Naive B cell (primary cell): ENCODE data around the gene UGT8. TPM values are rescaled to one million over a fixed set of nuclear protein-coding genes. Genes with fewer than 3 reads are reported as not detected.
A peak's percentile ranks its signal among the peaks of the same experiment; 100 is the strongest.

Experiments used
- ATAC-seq, 2 donors: fragments of 150-1000 bp; cut with Tn5 transposase; 2 replicates each; pipeline ENCODE4 v1.10.0; 2021; ENCODE audit warnings: low read depth in 2 of 2, mild to moderate bottlenecking in 2 of 2, moderate library complexity in 2 of 2
- DNase-seq: peaks from one replicate; pipeline ENCODE4 v3.0.0; 2022
- H3K27ac Mint-ChIP-seq, 6 donors: one replicate each; pipeline ENCODE4 v1.8.0; 2020 to 2022; ENCODE audit warnings: mild to moderate bottlenecking in 6 of 6, mixed read lengths in 6 of 6, moderate library complexity in 5 of 6, inconsistent platforms in 2 of 6
- H3K27me3 Mint-ChIP-seq, 3 donors: one replicate each; pipeline ENCODE4 v1.8.0; 2021 to 2022; ENCODE audit warnings: mixed read lengths in 3 of 3, mild to moderate bottlenecking in 1 of 3
- H3K36me3 Mint-ChIP-seq, 2 donors: one replicate each; pipeline ENCODE4 v1.8.0; 2020 to 2022; ENCODE audit warnings: mixed read lengths in 2 of 2, inconsistent platforms in 1 of 2, mild to moderate bottlenecking in 1 of 2
- H3K4me1 Mint-ChIP-seq, 3 donors: one replicate each; pipeline ENCODE4 v1.8.0; 2020 to 2022; ENCODE audit warnings: mixed read lengths in 3 of 3, inconsistent platforms in 1 of 3, mild to moderate bottlenecking in 1 of 3, moderate library complexity in 1 of 3
- H3K4me3 Mint-ChIP-seq, 8 donors: one replicate each; pipeline ENCODE4 v1.8.0; 2020 to 2022; ENCODE audit warnings: mild to moderate bottlenecking in 8 of 8, mixed read lengths in 8 of 8, moderate library complexity in 8 of 8, inconsistent platforms in 2 of 8
- H3K9me3 Mint-ChIP-seq, 7 donors: one replicate each; pipeline ENCODE4 v1.8.0; 2020 to 2022; ENCODE audit warnings: mixed read lengths in 7 of 7, mild to moderate bottlenecking in 5 of 7, inconsistent platforms in 2 of 7, moderate library complexity in 1 of 7
- polyA plus RNA-seq, 6 donors: library from polyadenylated mRNA; unstranded; fragments of 300-500 nt; fragmentation: Illumina TruSeq; gene quantifications; one replicate each; pipeline ENCODE4 v1.2.3, GENCODE V29; 2021; ENCODE audit warnings: low read depth in 6 of 6

Gene UGT8
- polyA plus RNA-seq, 6 donors from 2014 or later = 9.7 to 14.1 (median 11.5) TPM

GRCh38 chr4:114677346-114677979 is 78.9 kb downstream of the UGT8 start:
- ATAC-seq = no peak
- H3K36me3 Mint-ChIP-seq = peaks cover 8 to 10% of the 10 kb centered on the region in 2 donors
- H3K27ac Mint-ChIP-seq = peak overlapping the region in 1 of 6 donors; percentile 30
- H3K9me3 Mint-ChIP-seq = no peaks in the 10 kb centered on the region
- no peaks in the 10 kb centered on the region for H3K27me3 Mint-ChIP-seq
- DNase-seq = no peak
- no peaks in the 10 kb centered on the region for H3K4me1 Mint-ChIP-seq
- no peak overlapping the region for H3K4me3 Mint-ChIP-seq

- DNase-seq (no peak), ATAC-seq (no peak)
- H3K4me3 Mint-ChIP-seq = no peak overlapping the region
- peaks cover 7% of the 10 kb centered on the region in 2 donors for H3K36me3 Mint-ChIP-seq
- no peak overlapping the region for H3K27ac Mint-ChIP-seq
- H3K4me1 Mint-ChIP-seq = peaks cover 0 to 12% (median 0%) of the 10 kb centered on the region in 3 donors
- H3K9me3 Mint-ChIP-seq = no peaks in the 10 kb centered on the region
- no peaks in the 10 kb centered on the region for H3K27me3 Mint-ChIP-seq
These were observed 85.9 kb downstream of the UGT8 start for GRCh38 chr4:114684462-114684861.

GRCh38 chr4:114688059-114688458 is 89.5 kb downstream of the UGT8 start:
- Mint-ChIP-seq H3K27me3 (no peaks in the 10 kb centered on the region), H3K27ac (no peak overlapping the region), H3K4me3 (no peak overlapping the region), H3K9me3 (no peaks in the 10 kb centered on the region), H3K36me3 (peaks cover 7 to 8% of the 10 kb centered on the region in 2 donors), H3K4me1 (peaks cover 0 to 25% (median 15%) of the 10 kb centered on the region in 3 donors)
- ATAC-seq (no peak), DNase-seq (no peak)

GRCh38 chr4:114690571-114690970 is 92.0 kb downstream of the UGT8 start:
- Mint-ChIP-seq H3K27ac (no peak overlapping the region), H3K4me1 (peaks cover 0 to 25% (median 15%) of the 10 kb centered on the region in 3 donors), H3K27me3 (no peaks in the 10 kb centered on the region), H3K4me3 (no peak overlapping the region), H3K9me3 (no peaks in the 10 kb centered on the region), H3K36me3 (peaks cover 7 to 12% of the 10 kb centered on the region in 2 donors)
- no peak for DNase-seq
- no peak for ATAC-seq

GRCh38 chr4:114691865-114692264 is 93.3 kb downstream of the UGT8 start:
- peak overlapping the region in 3 of 6 donors; percentile 23 to 36 (median 29) for H3K27ac Mint-ChIP-seq
- H3K4me1 Mint-ChIP-seq = peaks cover 0 to 18% (median 15%) of the 10 kb centered on the region in 3 donors
- peaks cover 7 to 12% of the 10 kb centered on the region in 2 donors for H3K36me3 Mint-ChIP-seq
- DNase-seq = no peak
- no peaks in the 10 kb centered on the region for H3K27me3 Mint-ChIP-seq
- H3K4me3 Mint-ChIP-seq = no peak overlapping the region
- H3K9me3 Mint-ChIP-seq = no peaks in the 10 kb centered on the region
- no peak for ATAC-seq

DNA sequence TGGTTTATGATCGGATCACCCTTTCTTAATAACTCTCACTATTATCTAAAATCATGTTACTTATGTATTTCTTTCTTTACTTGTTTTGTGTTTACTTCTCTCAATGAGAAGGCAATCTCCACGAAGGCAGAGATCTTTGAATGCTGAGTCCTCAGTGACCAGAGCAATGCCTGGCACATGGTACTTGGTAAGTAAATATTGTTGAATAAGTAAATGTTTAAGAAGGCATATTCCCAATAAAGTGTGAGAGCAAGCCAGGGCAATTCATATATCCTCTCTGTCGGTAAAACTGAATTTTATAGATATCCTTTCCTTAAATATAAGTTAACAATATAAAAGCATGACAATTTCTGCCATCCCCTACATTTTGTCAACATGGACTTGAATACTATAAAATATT is 94.4 kb downstream of the UGT8 start:
- no peaks in the 10 kb centered on the region for H3K27me3 Mint-ChIP-seq
- no peak for DNase-seq
- ATAC-seq = no peak
- H3K4me3 Mint-ChIP-seq = no peak overlapping the region
- H3K36me3 Mint-ChIP-seq = peaks cover 4 to 12% of the 10 kb centered on the region in 2 donors
- H3K4me1 Mint-ChIP-seq = peaks cover 0 to 15% (median 15%) of the 10 kb centered on the region in 3 donors
- H3K9me3 Mint-ChIP-seq = no peaks in the 10 kb centered on the region
- peak overlapping the region in 1 of 6 donors; percentile 3 for H3K27ac Mint-ChIP-seq

- Mint-ChIP-seq H3K27ac (no peak overlapping the region), H3K9me3 (no peaks in the 10 kb centered on the region), H3K4me3 (no peak overlapping the region), H3K36me3 (peaks cover 0 to 11% of the 10 kb centered on the region in 2 donors), H3K4me1 (peaks cover 0 to 15% (median 13%) of the 10 kb centered on the region in 3 donors), H3K27me3 (no peaks in the 10 kb centered on the region)
- ATAC-seq (no peak), DNase-seq (peak; percentile 20)
These were observed 96.2 kb downstream of the UGT8 start for GRCh38 chr4:114694770-114695169.

DNA sequence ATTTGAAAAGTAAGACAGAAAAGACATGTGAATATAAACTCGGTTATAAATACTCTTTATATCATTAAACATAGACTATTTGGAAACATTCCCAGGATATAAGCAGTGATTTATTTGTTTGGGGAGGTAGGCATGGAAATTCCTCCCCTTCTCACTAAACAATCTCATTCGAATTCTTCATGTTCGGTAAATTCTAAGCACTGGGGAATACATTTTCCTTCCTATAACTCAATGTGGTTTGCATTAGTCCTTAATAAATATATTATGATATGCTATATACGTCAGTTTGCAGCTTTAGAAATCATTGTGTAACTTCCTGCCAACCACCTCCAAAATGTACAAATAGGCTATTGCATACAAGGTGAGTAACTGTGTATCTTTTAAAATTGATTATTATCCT is 99.6 kb downstream of the UGT8 start:
- no peak for ATAC-seq
- Mint-ChIP-seq H3K27me3 (no peaks in the 10 kb centered on the region), H3K27ac (no peak overlapping the region), H3K36me3 (peaks cover 0 to 8% of the 10 kb centered on the region in 2 donors), H3K9me3 (no peaks in the 10 kb centered on the region), H3K4me1 (no peaks in the 10 kb centered on the region), H3K4me3 (no peak overlapping the region)
- DNase-seq = no peak

- H3K27me3 Mint-ChIP-seq = no peaks in the 10 kb centered on the region
- H3K36me3 Mint-ChIP-seq = peaks cover 0 to 4% of the 10 kb centered on the region in 2 donors
- no peak for DNase-seq
- H3K27ac Mint-ChIP-seq = no peak overlapping the region
- no peaks in the 10 kb centered on the region for H3K4me1 Mint-ChIP-seq
- no peak for ATAC-seq
- no peak overlapping the region for H3K4me3 Mint-ChIP-seq
- no peaks in the 10 kb centered on the region for H3K9me3 Mint-ChIP-seq
These were observed 102.9 kb downstream of the UGT8 start for GRCh38 chr4:114701491-114701890.

- ATAC-seq (no peak), DNase-seq (no peak)
- Mint-ChIP-seq H3K9me3 (no peaks in the 10 kb centered on the region), H3K4me1 (no peaks in the 10 kb centered on the region), H3K27me3 (peaks cover 0 to 4% (median 0%) of the 10 kb centered on the region in 3 donors), H3K4me3 (no peak overlapping the region), H3K36me3 (no peaks in the 10 kb centered on the region), H3K27ac (no peak overlapping the region)
These were observed 118.8 kb downstream of the UGT8 start for GRCh38 chr4:114717432-114717831.

DNA sequence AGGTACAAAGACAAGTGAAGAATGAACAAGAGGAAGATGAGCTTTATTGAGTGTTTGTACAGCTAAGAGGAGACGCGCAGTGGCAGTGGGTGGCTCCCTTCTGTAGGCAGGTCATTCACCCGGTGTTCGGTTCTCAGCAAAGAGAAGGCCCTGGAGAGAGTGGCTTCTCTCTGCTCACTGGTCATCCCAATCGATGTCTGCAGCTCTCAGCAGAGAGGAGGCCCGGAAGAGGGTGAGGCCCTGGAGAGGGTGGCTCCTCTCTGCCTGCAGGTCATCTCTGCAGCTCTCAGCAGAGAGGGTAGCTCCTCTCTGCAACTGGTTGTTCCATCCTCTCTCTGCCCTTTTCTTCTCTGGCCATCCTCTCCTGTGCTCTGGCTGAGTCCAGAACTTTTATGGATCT is 126.5 kb downstream of the UGT8 start:
- Mint-ChIP-seq H3K36me3 (peaks cover 0 to 9% of the 10 kb centered on the region in 2 donors), H3K4me3 (no peak overlapping the region), H3K27me3 (peaks cover 0 to 4% (median 0%) of the 10 kb centered on the region in 3 donors), H3K27ac (no peak overlapping the region), H3K4me1 (no peaks in the 10 kb centered on the region), H3K9me3 (no peaks in the 10 kb centered on the region)
- DNase-seq = no peak
- no peak for ATAC-seq

DNA sequence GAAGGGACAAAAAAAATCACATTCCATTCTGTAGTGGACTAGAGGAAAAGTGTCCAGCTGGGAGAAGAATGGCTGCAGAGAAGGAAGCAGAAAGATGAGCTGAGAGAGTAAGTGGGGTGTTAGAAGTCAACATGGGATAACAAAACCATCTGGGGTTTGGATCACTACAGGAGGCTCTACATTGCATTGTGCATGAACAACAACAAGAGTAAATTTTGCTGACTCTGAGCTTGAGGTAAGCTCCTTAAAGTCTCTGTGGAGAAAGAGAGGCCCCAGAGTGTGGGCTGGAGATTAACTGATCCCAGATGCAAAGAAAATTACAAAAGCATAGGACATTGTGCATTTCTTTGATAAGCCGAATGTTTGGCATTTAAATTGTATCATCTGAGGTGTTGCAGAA is 128.9 kb downstream of the UGT8 start:
- no peak for ATAC-seq
- Mint-ChIP-seq H3K9me3 (no peaks in the 10 kb centered on the region), H3K4me1 (no peaks in the 10 kb centered on the region), H3K4me3 (no peak overlapping the region), H3K36me3 (peaks cover 0 to 9% of the 10 kb centered on the region in 2 donors), H3K27me3 (no peaks in the 10 kb centered on the region), H3K27ac (no peak overlapping the region)
- no peak for DNase-seq
